SK-N-MC (cell line): ENCODE results near the gene GMIP.

Source experiments
- EZH2 ChIP-seq: fragments of 200-600 bp; sonication (generic); IDR thresholded peaks from one replicate; pipeline ENCODE4 v1.6.1; 2017; ENCODE audit warnings: antibody characterized with exemption
- POLR2AphosphoS5 ChIP-seq: IDR thresholded peaks from 2 replicates; pipeline ENCODE4 v1.6.1; 2012; ENCODE audit warnings: mild to moderate bottlenecking, low read depth, low read length, borderline replicate concordance

DNA sequence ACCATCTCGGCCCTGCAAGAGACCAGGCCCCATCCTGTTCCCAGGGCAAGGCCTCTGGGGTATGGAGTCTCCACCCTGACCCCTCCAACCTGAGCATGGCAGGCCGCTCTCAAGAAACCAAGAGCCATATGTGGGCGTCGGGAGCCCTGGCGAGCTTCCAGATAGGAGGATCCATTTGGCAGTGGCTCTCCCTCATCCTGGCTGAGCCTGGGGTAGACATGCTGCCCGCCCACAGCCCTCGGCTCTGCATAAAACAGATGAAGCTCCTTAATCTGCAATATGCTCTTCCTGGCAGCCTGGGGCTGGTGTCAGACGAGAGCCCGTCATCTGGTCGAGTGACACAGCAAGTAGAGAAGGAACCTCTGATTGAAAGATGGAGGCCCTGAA, 13.9 kb upstream of the GMIP start:
- no peak for TF ChIP-seq POLR2AphosphoS5
- TF ChIP-seq EZH2 = no peak
